Testis (tissue), 3 donors: ENCODE measurements around the gene FKBP3. TPM values are rescaled to one million over a fixed set of nuclear protein-coding genes. Genes with fewer than 3 reads are reported as not detected.

Experiments used
- DNase-seq: peaks from one replicate; pipeline ENCODE4 v3.0.0-alpha.2; 2019
- H3K27ac ChIP-seq, 2 donors: fragments of 200-600 bp; sonication (generic); one replicate each; pipeline ENCODE4 v1.5.1; 2019
- H3K27me3 ChIP-seq: fragments of 200-600 bp; sonication (generic); one replicate; pipeline ENCODE4 v1.5.1; 2019
- H3K36me3 ChIP-seq: fragments of 200-600 bp; sonication (generic); one replicate; pipeline ENCODE4 v1.5.1; 2017; ENCODE audit warnings: low read depth; ENCODE audit errors: missing control alignments
- H3K4me1 ChIP-seq: fragments of 200-600 bp; sonication (generic); one replicate; pipeline ENCODE4 v1.5.1; 2019
- H3K4me3 ChIP-seq, 2 donors: fragments of 200-600 bp; sonication (generic); one replicate each; pipeline ENCODE4 v1.5.1; 2017 to 2019
- H3K9me3 ChIP-seq: fragments of 200-600 bp; sonication (generic); one replicate; pipeline ENCODE4 v1.5.1; 2017
- CTCF ChIP-seq, 3 experiments: fragments of 450-650 bp in 2 of 3; fragments of 200-600 bp in 1 of 3; sonication (generic) in 1 of 3; IDR thresholded peaks; one replicate each; pipeline ENCODE4 v1.5.1; 2016 to 2019; ENCODE audit warnings: antibody characterized with exemption in 3 of 3, mild to moderate bottlenecking in 2 of 3, moderate library complexity in 1 of 3
- POLR2A ChIP-seq: fragments of 450-650 bp; IDR thresholded peaks from one replicate; pipeline ENCODE4 v1.6.1; 2017; ENCODE audit warnings: antibody characterized with exemption, mild to moderate bottlenecking, moderate library complexity
- WGBS, 2 donors: methylation state at CpG; one replicate each; pipeline ENCODE4 v1.1.5; 2018; 5-methylcytosine and 5-hydroxymethylcytosine counted together
- intact Hi-C: fragments of 100-400 bp; cut with DNase I; formaldehyde crosslinking; loops from one replicate; pipeline ENCODE4 v1.15.1; 2023; ENCODE audit warnings: low total_unique reads
- polyA plus RNA-seq: library from polyadenylated mRNA; stranded (reverse); fragments of 350-450 nt; fragmentation: Illumina TruSeq; extraction: RNeasy Lipid Tissue Mini Kit (QIAGEN cat#74804); gene quantifications from one replicate; pipeline ENCODE4 v1.2.3, GENCODE V29; 2014; ENCODE audit warnings: low read depth, low replicate concordance; ENCODE audit not compliant: insufficient read depth
- total RNA-seq, 2 donors: library from RNA; depleted of rRNA; stranded (reverse); fragments of >200 nt; gene quantifications; one replicate each; pipeline ENCODE4 v1.2.3, GENCODE V29; 2016

FKBP3 gene
- total and polyA plus RNA-seq, 3 donors from 2014 or later: 60.8 to 73.5 (median 65.0) TPM

- WGBS, 2 donors: 43 to 44% methylated on average over 1 of the region's 1 CpG
- H3K27ac ChIP-seq: no peak overlapping the region
- no peaks in the 10 kb centered on the region for H3K36me3 ChIP-seq
- intact Hi-C loops: no loop called here
- no peaks in the 10 kb centered on the region for H3K9me3 ChIP-seq
- H3K4me3 ChIP-seq: no peak overlapping the region
- DNase-seq: no peak
- H3K4me1 ChIP-seq: no peaks in the 10 kb centered on the region
- TF ChIP-seq POLR2A: no peak
- no peak for TF ChIP-seq CTCF (IDR thresholded peaks at IDR 0.05)
- H3K27me3 ChIP-seq: no peaks in the 10 kb centered on the region
Observed at GRCh38 chr14:45089813-45090212, 44.5 kb downstream of the FKBP3 start.

GRCh38 chr14:45084946-45085346 lies 49.3 kb downstream of the FKBP3 start:
- intact Hi-C loops: no loop called here
- TF ChIP-seq CTCF (IDR thresholded peaks at IDR 0.05) (no peak), POLR2A (no peak)
- Histone ChIP-seq H3K4me1 (peaks cover 5% of the 10 kb centered on the region), H3K27me3 (no peaks in the 10 kb centered on the region), H3K4me3 (peak overlapping the region; percentile 70 to 73), H3K27ac (peak overlapping the region; percentile 36 to 81), H3K9me3 (no peaks in the 10 kb centered on the region), H3K36me3 (no peaks in the 10 kb centered on the region)
- WGBS, 2 donors: 1 to 3% methylated on average over 4 of the region's 4 CpGs
- no peak for DNase-seq

- H3K36me3 ChIP-seq: no peaks in the 10 kb centered on the region
- DNase-seq: peak; percentile 95
- peak within 1 kb of the TSS; percentile 67 to 81 for H3K27ac ChIP-seq
- WGBS, 2 donors: 0% methylated on average over 23 to 44 of the region's 49 CpGs
- intact Hi-C loops: no loop called here
- H3K4me3 ChIP-seq: peak within 1 kb of the TSS; percentile 70 to 73
- H3K4me1 ChIP-seq: peaks cover 5% of the 10 kb centered on the region
- peak; percentile 61 for TF ChIP-seq POLR2A
- TF ChIP-seq CTCF (IDR thresholded peaks at IDR 0.05): no peak
- H3K27me3 ChIP-seq: no peaks in the 10 kb centered on the region
- no peaks in the 10 kb centered on the region for H3K9me3 ChIP-seq
Observed at GRCh38 chr14:45083976-45084722, 50.1 kb downstream of the FKBP3 start, which contains the start of gene PRPF39. PRPF39 (plus strand) TSS chr14:45084116; CDS start chr14:45095240, 11,124 bp downstream.

- no peak for DNase-seq
Observed at GRCh38 chr14:45083617-45083975, 50.7 kb downstream of the FKBP3 start.

More at GRCh38 chr14:45083617-45083975, 50.7 kb downstream of the FKBP3 start:
- intact Hi-C loops: no loop called here
- H3K4me1 ChIP-seq: peaks cover 5% of the 10 kb centered on the region
- WGBS, 2 donors: 0 to 1% methylated on average over 5 to 10 of the region's 10 CpGs
- TF ChIP-seq POLR2A: no peak
- TF ChIP-seq CTCF (IDR thresholded peaks at IDR 0.05): no peak
- no peaks in the 10 kb centered on the region for H3K27me3 ChIP-seq
- no peaks in the 10 kb centered on the region for H3K9me3 ChIP-seq
- peak overlapping the region; percentile 70 to 73 for H3K4me3 ChIP-seq
- H3K36me3 ChIP-seq: no peaks in the 10 kb centered on the region
- peak overlapping the region; percentile 67 to 81 for H3K27ac ChIP-seq
